Measurements from ENCODE around the gene PLS3.

GRCh38 chrX:115582616-115583495, 21.9 kb downstream of the PLS3 start:
- TF ChIP-seq POLR2A (IDR thresholded peaks at IDR 0.05) (no peak), CTCF (IDR thresholded peaks at IDR 0.05) (no peak)
